GM18508 (cell line): ENCODE measurements around the gene HAND1.

Experiments
- ATAC-seq: cut with Tn5 transposase; IDR thresholded peaks from one replicate; pipeline ENCODE4 v1.9.1; 2021; ENCODE audit warnings: moderate number of reproducible peaks; ENCODE audit not compliant: insufficient read depth, unreplicated experiment

Gene HAND1

DNA sequence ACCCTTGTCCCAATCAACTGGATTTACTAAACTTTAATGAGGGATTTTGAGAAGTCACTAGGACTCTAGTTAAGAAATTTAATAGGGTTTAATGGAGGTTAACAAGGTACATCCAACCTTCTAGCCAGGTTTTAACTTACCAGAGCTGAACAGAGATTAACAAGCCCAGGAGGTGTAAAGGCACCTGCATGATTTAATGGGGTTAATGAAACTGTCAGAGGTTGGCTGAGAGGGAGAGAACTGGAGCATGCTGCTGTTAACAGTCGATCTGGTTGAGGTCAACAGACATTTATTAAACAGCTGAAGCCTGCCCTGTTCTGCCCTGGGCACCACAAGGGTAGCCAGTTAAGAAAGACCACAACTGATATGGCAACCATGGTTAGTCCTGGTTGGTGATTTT lies 13.6 kb downstream of the HAND1 start:
- no peak for ATAC-seq

DNA sequence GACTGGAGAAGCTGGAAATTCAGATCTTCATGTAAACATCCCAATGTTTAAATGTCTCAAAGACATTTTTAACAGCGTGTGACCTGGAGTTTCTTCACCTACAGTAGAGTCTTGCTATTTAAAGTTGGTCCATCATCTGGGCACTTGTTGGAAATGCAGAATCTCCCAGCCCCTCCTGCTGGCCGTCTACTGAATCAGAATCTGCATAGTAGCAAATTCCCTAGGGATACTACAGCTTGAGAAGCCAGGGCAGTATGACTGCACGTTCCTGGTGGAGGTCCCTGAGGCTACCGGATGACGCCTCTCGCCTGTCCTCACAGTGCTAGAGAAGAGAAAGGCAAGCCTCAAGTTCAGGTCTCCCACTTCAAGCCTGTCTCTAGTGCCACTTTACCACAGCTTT lies 16.5 kb downstream of the HAND1 start:
- no peak for ATAC-seq

DNA sequence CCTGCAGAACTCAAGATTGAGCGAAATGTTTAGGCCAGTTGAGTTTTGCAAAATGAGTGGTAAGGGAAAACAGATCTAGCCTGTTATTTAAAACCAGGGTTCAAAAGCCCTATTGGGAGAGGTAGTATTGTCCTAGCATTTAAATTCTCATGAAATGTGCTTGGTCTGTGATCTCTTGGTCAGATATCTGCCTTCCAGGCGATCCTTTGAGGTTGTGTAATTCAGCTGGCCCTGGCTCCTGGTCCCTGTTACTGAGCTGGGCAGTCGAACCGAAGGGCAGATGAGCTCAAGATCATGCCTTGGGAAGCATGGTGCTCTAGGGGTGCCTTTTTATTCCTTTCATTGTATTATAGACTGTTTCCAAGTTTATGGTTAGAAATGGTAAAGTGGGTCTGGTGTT lies 17.9 kb downstream of the HAND1 start:
- no peak for ATAC-seq

DNA sequence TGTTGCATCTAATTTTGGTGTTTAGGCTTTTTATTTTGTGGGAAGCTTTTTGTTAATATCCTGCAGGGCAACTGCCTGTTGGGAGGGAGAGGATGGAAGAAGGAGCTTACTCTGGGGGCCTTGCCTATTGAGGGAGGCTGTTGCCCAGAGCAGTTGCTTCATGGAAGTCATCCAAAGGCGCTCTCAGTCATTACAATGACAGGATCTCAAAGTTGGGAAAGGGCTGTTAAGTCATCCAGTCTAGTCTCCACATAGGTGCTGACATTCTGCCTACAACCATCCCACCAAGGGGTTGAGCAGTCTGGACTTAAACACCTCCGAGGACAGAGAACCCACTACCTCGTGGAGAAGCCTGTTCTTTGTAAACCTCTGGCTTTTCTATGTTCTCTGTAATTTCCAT lies 19.0 kb downstream of the HAND1 start:
- no peak for ATAC-seq

DNA sequence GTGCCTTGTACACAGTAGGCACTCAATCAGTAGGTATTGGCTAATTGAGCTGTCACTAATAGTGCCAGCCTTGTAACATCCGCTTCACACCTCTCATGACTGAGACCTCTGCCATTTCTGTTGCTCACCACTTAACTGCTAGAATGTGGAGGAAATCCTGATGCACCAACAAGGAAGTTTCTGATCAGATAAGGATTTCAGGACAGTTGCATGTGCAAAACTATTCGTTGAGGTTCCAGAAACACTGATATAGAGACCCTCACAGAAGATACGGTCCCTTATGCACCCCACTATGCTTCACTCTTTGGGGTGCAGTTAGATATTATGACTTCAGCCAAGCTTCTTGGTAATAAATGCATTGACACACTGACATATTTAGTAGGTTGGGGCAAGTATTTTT lies 21.5 kb downstream of the HAND1 start:
- ATAC-seq = no peak

DNA sequence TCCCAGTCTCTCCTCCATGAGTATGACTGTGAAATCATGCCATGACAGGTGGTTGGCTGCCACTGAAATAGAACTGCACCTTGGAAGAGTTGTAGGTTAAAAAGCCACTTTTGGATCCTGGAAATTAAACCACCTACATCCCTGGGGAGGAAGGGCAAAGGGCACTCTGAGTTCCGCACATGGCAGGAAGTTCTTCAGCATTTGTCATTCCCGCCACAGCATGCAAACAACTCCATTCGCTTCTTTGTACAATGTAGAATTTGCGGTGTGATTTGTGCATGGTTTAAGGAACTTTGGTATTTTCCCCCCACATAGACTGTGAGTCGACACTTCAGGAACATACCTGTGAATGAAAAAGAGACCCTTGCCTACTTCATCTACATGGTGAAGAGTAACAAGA lies 22.4 kb downstream of the HAND1 start:
- no peak for ATAC-seq

DNA sequence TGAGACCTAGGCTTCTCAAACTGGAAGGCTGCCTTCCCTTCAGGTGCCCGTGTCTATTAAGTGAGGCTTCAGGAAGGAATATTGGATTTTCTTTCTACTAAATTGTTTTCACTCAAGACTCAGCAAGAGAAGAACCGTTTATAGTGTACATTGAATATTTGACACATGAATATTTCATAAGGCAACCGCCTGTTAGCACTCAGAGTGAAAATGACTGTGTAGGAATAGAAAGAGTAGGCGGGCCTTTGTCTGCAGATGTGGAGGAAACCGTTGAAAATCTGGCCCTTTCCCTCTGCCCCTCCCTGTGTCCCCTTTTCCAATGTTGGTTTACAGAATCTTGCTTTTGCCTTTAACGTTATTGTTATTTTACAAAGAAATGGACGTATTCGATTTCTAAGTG lies 26.1 kb downstream of the HAND1 start:
- ATAC-seq = no peak

DNA sequence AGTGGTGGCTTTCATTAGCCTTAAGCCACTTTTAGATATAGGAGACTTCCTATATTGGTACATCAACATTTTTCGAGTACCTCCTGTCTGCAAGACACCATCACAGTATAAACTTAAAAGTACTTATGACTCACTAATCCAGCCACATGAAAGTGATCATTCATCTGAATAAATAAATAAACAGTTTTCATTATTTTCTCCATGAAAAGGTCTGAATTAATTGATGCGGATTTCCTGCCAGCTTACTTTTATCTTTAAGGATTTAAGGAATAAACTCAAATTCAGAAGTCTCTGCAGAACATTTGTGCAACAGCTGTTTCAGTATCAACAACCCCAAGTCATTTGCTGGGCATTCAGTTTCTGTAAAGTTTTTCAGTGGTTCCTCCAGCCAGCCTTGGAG lies 28.2 kb downstream of the HAND1 start:
- no peak for ATAC-seq

DNA sequence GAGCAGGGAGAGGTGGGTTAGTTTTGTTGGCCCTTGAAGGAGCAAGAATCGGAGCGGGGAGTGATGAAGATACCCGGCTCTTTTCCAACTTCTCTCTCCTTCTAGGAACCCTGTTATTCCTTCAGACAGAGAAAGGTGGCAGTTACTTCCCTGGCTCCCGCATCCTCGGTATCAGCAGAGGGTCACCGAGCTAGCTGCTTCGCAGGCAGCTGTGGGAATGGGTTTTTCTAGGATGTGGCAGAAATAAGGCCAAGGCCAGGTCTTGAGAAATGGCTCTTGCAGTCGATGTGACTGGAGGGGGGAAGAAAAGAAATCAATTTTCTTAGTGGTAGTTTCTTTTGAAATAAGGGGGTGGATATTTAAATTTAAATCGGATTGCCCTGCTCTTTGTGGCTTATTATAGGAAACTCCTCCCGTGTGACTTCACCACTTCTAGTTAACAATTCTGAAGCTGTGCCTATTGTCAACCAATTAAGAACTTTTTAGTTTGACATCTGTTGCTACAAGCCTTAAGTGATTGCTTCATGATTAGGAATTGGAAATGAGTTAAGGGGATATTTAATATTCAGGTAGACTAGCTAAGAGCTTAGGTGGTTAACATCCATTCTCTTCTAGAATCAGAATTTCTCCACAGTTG lies 30.8 kb downstream of the HAND1 start:
- ATAC-seq = no peak

DNA sequence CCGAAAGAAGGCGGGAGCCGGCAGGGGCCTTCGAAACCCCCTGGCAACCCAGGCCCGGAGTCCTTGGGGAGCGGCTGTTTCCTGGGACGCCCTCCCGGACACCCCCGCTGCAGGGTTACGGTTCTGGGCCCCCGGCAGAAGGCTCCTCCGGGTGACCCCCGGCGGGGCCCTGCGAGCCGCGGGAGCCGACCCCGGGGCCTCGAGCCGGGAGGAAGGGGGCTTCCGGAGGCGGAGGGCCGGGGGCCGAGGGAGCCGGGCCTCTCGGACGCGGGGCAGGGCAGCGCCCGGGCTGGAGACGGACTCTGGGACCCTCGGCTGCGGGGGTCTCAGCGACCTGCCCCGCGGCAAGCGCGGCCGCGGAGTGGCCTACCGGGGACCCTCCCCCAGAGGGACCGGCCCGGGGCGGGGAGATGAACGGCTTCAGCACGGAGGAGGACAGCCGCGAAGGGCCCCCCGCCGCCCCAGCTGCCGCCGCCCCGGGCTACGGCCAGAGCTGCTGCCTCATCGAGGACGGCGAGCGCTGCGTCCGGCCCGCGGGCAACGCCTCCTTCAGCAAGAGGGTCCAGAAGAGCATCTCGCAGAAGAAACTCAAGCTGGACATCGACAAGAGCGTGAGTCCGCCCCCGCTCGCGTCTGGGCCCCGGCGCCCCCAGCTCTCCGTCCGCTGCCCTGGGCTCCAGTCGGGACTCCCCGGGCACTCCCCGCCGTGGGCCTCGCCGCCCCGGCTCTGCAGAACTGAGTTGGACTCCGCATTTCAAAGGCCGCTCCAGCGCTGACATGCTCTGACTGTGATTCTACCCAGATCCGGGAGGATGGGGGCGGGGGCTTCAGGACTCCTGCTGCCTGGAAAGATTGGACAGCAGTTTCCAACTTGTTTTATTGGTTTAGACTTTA lies 31.6 kb downstream of the HAND1 start:
- ATAC-seq = no peak

DNA sequence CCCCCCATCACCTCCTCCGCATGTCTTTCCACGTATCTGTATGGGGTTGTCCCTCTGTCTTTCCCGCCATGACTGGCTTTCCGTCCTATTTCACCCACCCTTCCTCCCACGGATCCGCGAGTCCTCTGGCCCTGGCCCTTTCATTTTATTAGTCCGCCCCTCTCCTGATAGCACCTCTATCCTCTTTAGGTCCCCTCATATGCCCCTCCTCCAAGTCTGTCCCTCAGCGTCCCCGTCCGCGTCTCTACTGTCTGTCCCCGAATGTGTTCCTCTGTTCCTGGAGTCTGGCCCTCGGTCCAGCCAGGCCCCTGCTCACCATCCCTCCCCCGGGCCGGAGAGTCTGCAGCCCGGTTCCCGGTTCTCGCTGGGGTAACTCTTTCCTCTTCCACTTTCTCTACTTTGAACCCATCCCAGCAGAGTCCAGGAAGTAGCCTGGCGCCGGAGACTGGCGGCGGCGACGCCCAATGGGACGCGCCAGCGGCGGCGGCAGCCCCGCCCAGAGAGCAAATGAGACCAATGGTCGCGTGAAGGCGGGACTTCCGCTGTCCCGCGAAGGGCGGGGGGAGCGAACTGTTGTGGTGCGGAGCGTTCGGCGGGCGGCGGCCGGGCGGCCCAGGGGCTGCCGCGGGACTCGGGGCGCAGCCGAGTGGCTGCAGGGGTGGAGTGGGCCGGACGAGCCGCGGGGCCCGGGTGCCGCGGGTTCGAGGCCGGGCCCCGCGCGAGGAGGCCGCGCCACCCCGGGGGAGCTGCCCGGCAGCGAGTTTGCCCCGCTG lies 32.4 kb downstream of the HAND1 start, which contains the start of gene SAP30L:
TSS of gene SAP30L (plus strand) at position 576 of the 773 bp plus-strand sequence. CDS start 608 bp downstream, outside the sequence.
- peak; percentile 85 for ATAC-seq

DNA sequence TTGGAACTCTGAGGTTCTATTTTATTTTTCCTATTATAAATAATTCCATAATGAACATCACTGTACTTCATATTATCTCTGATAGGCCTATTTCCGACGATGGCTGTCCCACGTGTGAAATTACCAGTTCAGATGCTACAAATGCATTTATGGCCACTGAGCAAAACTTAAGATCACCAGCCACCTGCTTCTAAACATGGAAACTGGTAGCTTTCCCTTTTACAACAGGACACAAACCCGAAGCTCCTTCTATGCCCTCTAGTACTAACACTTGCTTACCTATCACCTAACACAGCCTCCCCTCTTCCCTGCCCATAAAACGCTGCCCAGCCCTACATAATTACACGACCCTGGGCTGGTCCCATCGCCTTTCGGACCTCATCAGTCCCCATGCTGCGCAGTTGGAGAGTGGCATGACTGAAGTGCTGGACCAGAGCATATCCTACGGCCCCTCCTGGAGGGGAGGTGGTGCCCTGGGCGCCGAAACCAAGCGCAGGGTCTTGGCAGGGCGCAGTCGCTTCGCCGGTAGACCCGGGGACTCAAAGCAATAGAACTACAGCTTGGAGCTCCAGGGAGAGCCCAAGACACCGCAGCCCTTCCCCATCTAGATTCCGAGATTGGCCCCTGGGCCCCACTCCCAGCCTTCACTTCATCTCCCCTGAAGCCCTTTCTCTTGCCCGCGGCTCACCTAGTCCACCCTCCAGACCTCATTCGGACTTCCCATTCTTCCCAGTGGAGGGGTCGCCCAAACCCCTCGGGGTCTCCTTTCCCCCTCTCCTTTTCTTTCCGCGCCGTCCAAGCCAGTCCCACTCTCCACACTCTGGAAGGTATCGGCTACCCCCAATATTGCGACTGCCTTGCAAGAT lies 33.2 kb downstream of the HAND1 start:
- no peak for ATAC-seq

DNA sequence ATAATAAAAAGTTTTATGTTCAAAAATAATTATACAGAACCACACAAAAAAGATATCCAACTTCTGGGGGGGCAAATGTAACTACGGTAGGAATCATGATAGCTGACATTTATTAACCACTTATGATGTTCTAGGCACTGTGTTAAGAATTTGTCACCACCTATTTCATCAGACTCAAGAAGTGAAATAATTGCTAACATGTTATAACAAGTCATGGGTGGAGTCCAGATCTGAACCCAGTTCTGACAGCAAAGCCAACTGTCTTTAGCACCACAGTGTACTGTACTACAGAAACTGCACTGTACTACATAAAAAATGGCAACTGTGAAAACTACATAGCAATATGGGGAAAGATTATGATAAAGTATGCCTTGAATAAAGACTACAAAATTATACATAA lies 35.2 kb downstream of the HAND1 start:
- no peak for ATAC-seq

DNA sequence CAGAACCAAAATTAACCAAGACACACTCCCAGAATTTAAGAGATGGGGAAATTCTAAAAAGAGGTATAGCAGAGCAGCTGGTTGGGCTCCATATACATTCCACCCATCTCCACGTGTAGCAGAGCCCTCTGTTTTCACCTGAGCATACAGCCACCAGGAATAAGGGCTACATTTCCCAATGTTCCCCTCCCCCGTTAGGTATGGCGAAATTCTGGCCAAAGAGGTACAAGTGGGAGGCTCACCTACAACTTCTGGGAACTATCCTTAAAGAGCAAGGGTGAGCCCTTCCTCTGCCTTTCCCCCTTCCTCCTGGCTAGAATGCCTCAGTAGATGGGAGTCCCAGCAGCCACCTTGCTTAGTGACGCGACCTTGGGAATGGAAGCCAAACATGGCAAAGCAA lies 37.5 kb downstream of the HAND1 start:
- no peak for ATAC-seq

DNA sequence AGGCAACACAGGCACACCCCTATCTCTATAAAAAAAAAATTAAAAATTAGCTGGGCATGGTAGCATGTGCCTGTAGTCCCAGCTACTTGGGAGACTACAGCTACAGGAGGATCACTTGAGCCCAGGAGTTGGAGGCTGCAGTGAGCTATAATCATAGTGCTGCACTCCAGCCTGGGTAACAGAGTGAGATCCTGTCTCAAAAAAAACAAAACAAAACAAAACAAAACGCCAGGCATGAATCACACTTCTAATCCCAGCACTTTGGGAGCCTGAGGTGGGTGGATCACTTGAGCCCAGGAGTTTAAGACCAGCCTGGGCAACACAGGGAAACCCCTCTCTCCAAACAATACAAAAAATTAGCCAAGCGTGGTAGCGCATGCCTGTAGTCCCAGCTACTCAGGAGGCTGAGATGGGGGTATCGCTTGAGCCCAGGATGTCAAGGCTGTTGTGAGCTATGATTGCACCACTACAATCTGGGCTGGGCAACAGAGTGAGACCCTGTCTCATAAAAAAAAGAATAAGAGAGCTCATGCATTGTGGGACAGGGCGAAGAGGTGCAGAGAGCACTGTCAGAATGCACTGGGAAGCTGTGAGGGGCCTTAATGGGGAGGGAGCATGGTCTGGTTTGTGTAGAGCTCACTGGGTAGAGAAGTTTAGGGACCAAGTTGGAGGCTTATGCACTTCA lies 40.6 kb downstream of the HAND1 start:
- ATAC-seq = no peak

DNA sequence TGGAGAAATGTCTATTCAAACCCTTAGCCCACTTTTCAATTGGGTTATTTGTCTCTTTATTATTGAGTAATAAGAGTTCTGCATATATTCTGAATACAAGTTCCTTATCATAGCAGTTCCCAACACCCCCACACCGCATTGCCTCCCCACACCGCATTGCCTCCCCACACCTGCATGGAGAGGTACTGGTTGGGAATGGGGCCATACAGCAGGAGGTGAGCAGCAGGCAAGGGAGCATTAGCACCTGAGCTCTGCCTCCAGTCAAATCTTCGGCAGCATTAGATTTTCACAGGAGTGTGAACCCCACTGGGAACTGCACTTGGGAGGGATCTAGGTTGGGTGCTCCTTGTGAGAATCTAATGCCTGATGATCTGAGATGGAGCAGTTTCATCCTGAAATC lies 42.8 kb downstream of the HAND1 start:
- no peak for ATAC-seq

DNA sequence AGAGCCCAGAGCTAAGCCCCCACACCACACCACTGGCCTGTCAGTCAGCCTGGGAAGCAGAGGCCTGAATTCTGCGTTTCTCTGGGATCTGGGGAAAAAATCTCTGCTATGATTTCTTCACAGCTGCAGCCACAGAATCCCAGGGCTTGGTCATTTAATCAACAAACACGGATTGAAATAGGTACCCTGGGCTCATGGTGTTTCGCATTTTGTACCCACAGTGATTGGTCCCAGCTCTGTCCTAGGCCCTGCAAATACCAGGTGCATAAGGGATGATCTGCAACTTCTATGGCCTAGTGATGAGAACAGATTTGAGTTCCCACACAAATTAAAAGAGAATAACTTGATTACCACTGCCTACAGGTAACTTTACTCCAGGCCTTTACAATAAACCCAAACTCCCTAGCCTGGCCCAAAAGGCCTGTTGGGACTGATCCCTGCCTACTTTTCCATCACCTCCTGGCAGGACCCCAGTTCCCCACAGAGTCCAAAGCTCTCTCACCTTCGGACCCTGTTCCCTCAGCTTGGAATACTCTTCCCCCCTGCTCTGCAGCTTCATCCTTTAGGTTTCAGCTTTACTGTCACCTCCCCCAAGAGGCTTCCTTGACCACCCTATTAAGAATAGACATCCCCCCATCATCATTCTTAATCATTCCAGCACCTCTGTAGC lies 46.9 kb downstream of the HAND1 start:
- ATAC-seq = no peak

DNA sequence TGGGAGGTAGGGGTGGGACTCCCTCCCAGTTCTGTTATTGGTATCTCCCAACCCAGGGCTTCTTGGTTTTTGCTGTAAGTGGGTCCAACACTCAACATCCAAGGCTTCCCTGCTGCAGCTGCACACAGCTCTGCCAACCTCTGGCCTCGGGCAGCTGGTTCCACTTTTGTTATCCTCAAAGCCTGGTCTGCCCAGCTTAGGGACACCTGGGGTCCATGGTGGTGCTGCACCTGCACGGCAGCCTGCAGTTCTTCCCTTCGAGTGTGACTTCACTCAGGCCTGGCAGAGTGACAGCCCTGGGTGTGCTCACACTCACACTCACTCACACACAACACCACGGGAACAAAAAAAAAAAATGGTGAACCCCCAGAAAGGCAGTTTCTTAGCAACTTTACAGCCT lies 47.6 kb downstream of the HAND1 start:
- no peak for ATAC-seq

DNA sequence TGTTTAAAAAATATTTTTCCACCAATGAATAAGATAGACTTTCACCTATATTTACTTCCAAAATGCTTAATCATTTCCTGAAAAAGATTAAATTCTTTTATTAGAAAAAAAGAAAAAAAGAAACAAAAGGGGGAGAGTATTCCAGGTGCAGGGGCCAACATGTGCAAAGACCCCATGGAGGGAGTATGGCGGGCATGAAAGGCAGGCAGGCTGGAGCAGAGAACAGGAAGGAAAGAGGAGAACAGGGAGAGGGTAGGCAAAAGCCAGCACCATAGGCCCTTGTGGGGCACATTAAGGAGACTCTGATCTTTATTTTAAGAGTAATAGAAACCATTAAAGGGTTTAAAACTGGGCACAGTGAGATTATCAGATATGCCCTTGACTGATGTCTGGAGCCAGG lies 48.7 kb downstream of the HAND1 start:
- no peak for ATAC-seq
